Activated CD4-positive, alpha-beta memory T cell treated with anti-CD3 and anti-CD28 coated beads, Interleukin-2, amount 10 ng/mL, durations not matched to agents 7 days and 5 days (primary cell): Measurements from ENCODE around the gene B9D1. TPM values are rescaled to one million over a fixed set of nuclear protein-coding genes. Genes with fewer than 3 reads are reported as not detected.

Experiments
- CTCF ChIA-PET: fragments of 350-600 bp; sonication (Branson Sonifier 250); formaldehyde crosslinking; loops from one replicate; lab custom pipeline; 2021; ENCODE audit warnings: antibody characterized with exemption, inconsistent platforms; lab: Charles Lee
- POLR2A ChIA-PET: fragments of 350-600 bp; sonication (Branson Sonifier 250); formaldehyde crosslinking; loops from one replicate; lab custom pipeline; 2021; ENCODE audit warnings: antibody characterized with exemption; lab: Charles Lee
- DNase-seq: peaks from one replicate; pipeline ENCODE4 v3.0.0-alpha.2; 2020
- H3K27ac Mint-ChIP-seq: one replicate; pipeline ENCODE4 v1.8.0; 2021; ENCODE audit warnings: mild to moderate bottlenecking, mixed read lengths
- H3K27me3 Mint-ChIP-seq: one replicate; pipeline ENCODE4 v1.8.0; 2021; ENCODE audit warnings: mixed read lengths
- H3K36me3 Mint-ChIP-seq: one replicate; pipeline ENCODE4 v1.8.0; 2021; ENCODE audit warnings: low read depth, mixed read lengths
- H3K4me1 Mint-ChIP-seq: one replicate; pipeline ENCODE4 v1.8.0; 2021; ENCODE audit warnings: mixed read lengths
- H3K4me3 Mint-ChIP-seq: one replicate; pipeline ENCODE4 v1.8.0; 2021; ENCODE audit warnings: mild to moderate bottlenecking, mixed read lengths
- H3K9me3 Mint-ChIP-seq: one replicate; pipeline ENCODE4 v1.8.0; 2021; ENCODE audit warnings: mixed read lengths
- total RNA-seq, 2 experiments: library from RNA; stranded (reverse); gene quantifications; one replicate each; pipeline ENCODE4 v1.2.3, GENCODE V29; 2021

B9D1 gene
- total RNA-seq, 2 experiments from 2014 or later: 2.7 to 3.1 TPM

- H3K27ac Mint-ChIP-seq: peak overlapping the region; percentile 40
Measured at GRCh38 chr17:19304209-19304608, 58.3 kb downstream of the B9D1 start.

GRCh38 chr17:19303367-19303776, 59.2 kb downstream of the B9D1 start:
- Mint-ChIP-seq H3K27ac (no peak overlapping the region), H3K27me3 (peaks cover 4% of the 10 kb centered on the region), H3K4me3 (no peak overlapping the region), H3K9me3 (no peaks in the 10 kb centered on the region), H3K4me1 (peaks cover 41% of the 10 kb centered on the region), H3K36me3 (no peaks in the 10 kb centered on the region)
- no peak for DNase-seq
- ChIA-PET POLR2A (no interaction called here), CTCF (no interaction called here)

More at GRCh38 chr17:19304209-19304608, 58.3 kb downstream of the B9D1 start:
- Mint-ChIP-seq H3K9me3 (no peaks in the 10 kb centered on the region), H3K27me3 (peaks cover 9% of the 10 kb centered on the region), H3K4me3 (no peak overlapping the region), H3K36me3 (no peaks in the 10 kb centered on the region), H3K4me1 (peaks cover 41% of the 10 kb centered on the region)
- POLR2A ChIA-PET: no interaction called here
- CTCF ChIA-PET: no interaction called here
- peak; percentile 32 for DNase-seq

- POLR2A ChIA-PET: interaction anchor here (0.6 to 1.2 kb wide), 2 partner anchors 17 to 23 kb away, joined by 3 read pairs; no protein-coding TSS in a partner anchor
- Mint-ChIP-seq H3K27ac (no peak overlapping the region), H3K27me3 (peaks cover 2% of the 10 kb centered on the region), H3K36me3 (no peaks in the 10 kb centered on the region), H3K4me1 (peaks cover 41% of the 10 kb centered on the region), H3K4me3 (no peak overlapping the region), H3K9me3 (no peaks in the 10 kb centered on the region)
- CTCF ChIA-PET: no interaction called here
- no peak for DNase-seq
Measured at GRCh38 chr17:19302791-19303331, 59.7 kb downstream of the B9D1 start.

GRCh38 chr17:19301973-19302372, 60.5 kb downstream of the B9D1 start:
- no peaks in the 10 kb centered on the region for H3K36me3 Mint-ChIP-seq
- no peak overlapping the region for H3K27ac Mint-ChIP-seq
- peaks cover 37% of the 10 kb centered on the region for H3K4me1 Mint-ChIP-seq
- POLR2A ChIA-PET: interaction anchor here (1.2 kb wide), 1 partner anchor 17 kb away, joined by 3 read pairs; no protein-coding TSS in a partner anchor
- no peak overlapping the region for H3K4me3 Mint-ChIP-seq
- no peaks in the 10 kb centered on the region for H3K9me3 Mint-ChIP-seq
- no peak for DNase-seq
- CTCF ChIA-PET: interaction anchor here (1.0 kb wide), 1 partner anchor 17 kb away, joined by 3 read pairs; no protein-coding TSS in a partner anchor
- no peaks in the 10 kb centered on the region for H3K27me3 Mint-ChIP-seq

GRCh38 chr17:19301274-19301951, 61.1 kb downstream of the B9D1 start:
- no peak for DNase-seq
- ChIA-PET POLR2A (interaction anchor here (1.2 to 1.5 kb wide), 2 partner anchors 16 to 77 kb away, joined by 3 read pairs; partner anchors contain the start of gene MAPK7), CTCF (interaction anchor here (1.0 kb wide), 1 partner anchor 16 kb away, joined by 3 read pairs; no protein-coding TSS in a partner anchor)
- peaks cover 32% of the 10 kb centered on the region for H3K4me1 Mint-ChIP-seq
- H3K4me3 Mint-ChIP-seq: no peak overlapping the region
- H3K27me3 Mint-ChIP-seq: no peaks in the 10 kb centered on the region
- no peak overlapping the region for H3K27ac Mint-ChIP-seq
- no peaks in the 10 kb centered on the region for H3K36me3 Mint-ChIP-seq
- H3K9me3 Mint-ChIP-seq: no peaks in the 10 kb centered on the region

- H3K4me1 Mint-ChIP-seq: peaks cover 16% of the 10 kb centered on the region
- H3K4me3 Mint-ChIP-seq: no peak overlapping the region
- ChIA-PET POLR2A (no interaction called here), CTCF (no interaction called here)
- no peaks in the 10 kb centered on the region for H3K9me3 Mint-ChIP-seq
- no peaks in the 10 kb centered on the region for H3K27me3 Mint-ChIP-seq
- no peak for DNase-seq
- no peaks in the 10 kb centered on the region for H3K36me3 Mint-ChIP-seq
- no peak overlapping the region for H3K27ac Mint-ChIP-seq
Measured at GRCh38 chr17:19299866-19300265, 62.7 kb downstream of the B9D1 start.

GRCh38 chr17:19299214-19299747, 63.2 kb downstream of the B9D1 start:
- H3K36me3 Mint-ChIP-seq: no peaks in the 10 kb centered on the region
- no peak overlapping the region for H3K27ac Mint-ChIP-seq
- no peak overlapping the region for H3K4me3 Mint-ChIP-seq
- H3K4me1 Mint-ChIP-seq: peaks cover 11% of the 10 kb centered on the region
- CTCF ChIA-PET: interaction anchor here (1.1 kb wide), 1 partner anchor 63 kb away, joined by 3 read pairs; the partner anchor contains the start of gene B9D1
- no peaks in the 10 kb centered on the region for H3K27me3 Mint-ChIP-seq
- no peaks in the 10 kb centered on the region for H3K9me3 Mint-ChIP-seq
- no peak for DNase-seq
- POLR2A ChIA-PET: no interaction called here

GRCh38 chr17:19298569-19299213, 63.8 kb downstream of the B9D1 start:
- H3K36me3 Mint-ChIP-seq: no peaks in the 10 kb centered on the region
- no peak for DNase-seq
- no peaks in the 10 kb centered on the region for H3K27me3 Mint-ChIP-seq
- POLR2A ChIA-PET: no interaction called here
- no peak overlapping the region for H3K27ac Mint-ChIP-seq
- CTCF ChIA-PET: interaction anchor here (1.1 kb wide), 1 partner anchor 64 kb away, joined by 3 read pairs; the partner anchor contains the start of gene B9D1
- H3K4me3 Mint-ChIP-seq: no peak overlapping the region
- peaks cover 7% of the 10 kb centered on the region for H3K4me1 Mint-ChIP-seq
- H3K9me3 Mint-ChIP-seq: no peaks in the 10 kb centered on the region

GRCh38 chr17:19296786-19297778, 65.4 kb downstream of the B9D1 start:
- CTCF ChIA-PET: interaction anchor here (0.8 kb wide), 1 partner anchor 9 kb away, joined by 3 read pairs; no protein-coding TSS in a partner anchor
- H3K27ac Mint-ChIP-seq: no peak overlapping the region
- H3K9me3 Mint-ChIP-seq: no peaks in the 10 kb centered on the region
- no peaks in the 10 kb centered on the region for H3K4me1 Mint-ChIP-seq
- H3K36me3 Mint-ChIP-seq: no peaks in the 10 kb centered on the region
- POLR2A ChIA-PET: no interaction called here
- no peaks in the 10 kb centered on the region for H3K27me3 Mint-ChIP-seq
- DNase-seq: no peak
- H3K4me3 Mint-ChIP-seq: no peak overlapping the region

GRCh38 chr17:19295473-19296135, 66.9 kb downstream of the B9D1 start:
- CTCF ChIA-PET: interaction anchor here (1.0 kb wide), 1 partner anchor 11 kb away, joined by 3 read pairs; no protein-coding TSS in a partner anchor

GRCh38 chr17:19294443-19294842, 68.1 kb downstream of the B9D1 start:
- CTCF ChIA-PET: interaction anchor here (1.0 kb wide), 1 partner anchor 9 kb away, joined by 3 read pairs; no protein-coding TSS in a partner anchor
- POLR2A ChIA-PET: no interaction called here
- Mint-ChIP-seq H3K36me3 (no peaks in the 10 kb centered on the region), H3K27ac (no peak overlapping the region), H3K4me3 (no peak overlapping the region), H3K27me3 (no peaks in the 10 kb centered on the region), H3K4me1 (peaks cover 9% of the 10 kb centered on the region), H3K9me3 (no peaks in the 10 kb centered on the region)
- DNase-seq: no peak

More at GRCh38 chr17:19295473-19296135, 66.9 kb downstream of the B9D1 start:
- Mint-ChIP-seq H3K9me3 (no peaks in the 10 kb centered on the region), H3K4me1 (peaks cover 3% of the 10 kb centered on the region), H3K4me3 (no peak overlapping the region), H3K27me3 (no peaks in the 10 kb centered on the region), H3K36me3 (no peaks in the 10 kb centered on the region), H3K27ac (no peak overlapping the region)
- DNase-seq: no peak
- POLR2A ChIA-PET: no interaction called here
